HG03342 (cell line): ENCODE measurements around the gene BANF1.

ENCODE experiments used
- ATAC-seq: cut with Tn5 transposase; IDR thresholded peaks from one replicate; pipeline ENCODE4 v1.9.1; 2021; ENCODE audit warnings: mild to moderate bottlenecking, moderate library complexity; ENCODE audit not compliant: unreplicated experiment

BANF1 gene

DNA sequence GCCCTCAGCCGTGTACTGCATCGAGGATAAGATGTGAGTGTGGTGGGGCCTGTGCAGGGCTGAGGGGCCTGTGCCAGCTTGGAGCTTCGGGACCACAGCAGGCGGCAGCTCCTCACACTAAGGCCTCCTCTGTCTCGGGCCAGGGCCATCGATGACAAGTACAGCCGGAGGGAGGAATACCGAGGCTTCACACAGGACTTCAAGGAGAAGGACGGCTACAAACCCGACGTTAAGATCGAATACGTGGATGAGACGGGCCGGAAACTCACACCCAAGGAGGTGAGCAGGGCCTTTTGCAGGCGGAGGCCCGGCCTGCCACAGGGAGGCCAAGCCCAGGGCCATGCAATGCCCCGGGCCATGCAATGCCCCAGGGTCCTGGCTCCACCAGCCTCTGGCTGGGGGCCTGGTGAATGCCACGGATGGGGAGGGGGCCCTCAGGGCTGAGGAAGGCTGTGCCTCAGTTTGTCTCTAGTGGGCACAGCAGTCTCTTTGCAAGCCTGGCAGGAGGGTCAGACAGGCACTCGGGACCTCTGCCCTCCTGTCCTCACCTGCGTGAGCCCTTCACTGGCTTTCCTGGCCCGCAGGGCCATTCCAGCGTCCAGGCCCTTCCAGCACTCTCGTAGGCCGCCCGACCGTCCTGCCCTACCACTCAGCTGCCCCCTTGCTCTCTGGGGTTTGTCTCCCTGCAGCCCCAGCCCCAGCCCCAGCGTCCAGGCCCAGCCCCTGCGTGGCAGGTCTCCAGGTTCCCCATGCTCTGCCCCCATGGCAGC lies 24.5 kb upstream of the BANF1 start:
- no peak for ATAC-seq

DNA sequence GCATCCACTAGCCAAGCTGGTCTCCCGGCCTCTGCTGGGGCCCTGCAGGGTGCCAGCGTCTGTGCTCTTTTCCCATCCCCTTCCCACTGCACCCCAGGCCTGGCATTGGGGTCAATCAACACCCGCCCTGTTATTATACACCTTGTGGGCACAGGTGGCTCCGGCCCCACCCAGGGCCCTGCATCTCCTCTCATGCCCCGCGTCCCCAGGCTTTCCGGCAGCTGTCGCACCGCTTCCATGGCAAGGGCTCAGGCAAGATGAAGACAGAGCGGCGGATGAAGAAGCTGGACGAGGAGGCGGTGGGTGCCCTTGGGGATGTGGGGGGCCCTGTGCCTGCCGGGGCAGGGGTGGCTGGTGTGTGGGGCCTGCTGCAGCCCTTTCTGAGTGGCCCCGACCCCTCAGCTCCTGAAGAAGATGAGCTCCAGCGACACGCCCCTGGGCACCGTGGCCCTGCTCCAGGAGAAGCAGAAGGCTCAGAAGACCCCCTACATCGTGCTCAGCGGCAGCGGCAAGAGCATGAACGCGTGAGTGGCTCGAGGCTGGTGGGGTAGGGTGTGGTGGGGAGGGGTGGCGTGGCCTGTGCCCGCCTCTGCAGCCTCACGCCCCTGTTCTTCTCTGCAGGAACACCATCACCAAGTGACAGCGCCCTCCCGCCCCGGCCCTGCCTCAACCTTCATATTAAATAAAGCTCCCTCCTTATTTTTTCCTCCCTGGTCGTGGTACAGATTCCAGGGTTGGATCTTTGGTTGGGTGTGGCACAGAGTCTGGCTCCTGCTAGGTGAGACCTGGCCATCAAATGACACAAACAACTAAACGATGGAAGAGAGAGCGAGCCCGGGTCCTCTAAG lies 23.7 kb upstream of the BANF1 start:
- ATAC-seq, result no peak

DNA sequence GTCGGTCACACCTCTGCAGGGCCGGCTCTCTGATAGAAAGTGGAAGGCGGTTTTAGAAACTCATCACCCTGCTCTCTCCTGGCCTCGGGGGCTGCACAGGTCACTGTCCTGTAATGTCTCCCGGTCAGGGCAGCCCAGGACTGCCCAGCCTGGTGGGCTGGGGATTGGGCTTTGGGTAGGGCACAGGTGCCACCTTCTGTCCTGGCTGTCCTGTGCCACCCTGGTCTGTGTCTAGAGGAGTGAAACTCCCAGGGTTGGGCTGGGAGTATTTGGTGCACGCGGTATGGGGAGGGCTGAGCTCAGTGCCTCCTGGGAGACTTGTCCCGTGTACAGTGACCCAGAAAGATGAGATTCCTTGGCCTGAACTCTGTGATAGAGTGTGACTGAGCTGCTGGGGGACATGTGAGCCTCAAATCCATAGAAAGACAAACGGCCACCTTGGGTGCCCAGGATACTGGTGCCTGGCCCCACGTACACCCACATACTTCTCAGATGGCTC lies 23.0 kb upstream of the BANF1 start:
- no peak for ATAC-seq

GRCh38 chr11:65981101-65981740 lies 21.1 kb upstream of the BANF1 start:
- no peak for ATAC-seq

GRCh38 chr11:65981972-65982823 lies 20.1 kb upstream of the BANF1 start:
- no peak for ATAC-seq

GRCh38 chr11:65982824-65983588 lies 19.3 kb upstream of the BANF1 start:
- no peak for ATAC-seq

GRCh38 chr11:65983589-65983987 lies 18.7 kb upstream of the BANF1 start:
- ATAC-seq, result no peak

GRCh38 chr11:65987336-65987735 lies 15.0 kb upstream of the BANF1 start:
- ATAC-seq, result no peak

- ATAC-seq, result peak; percentile 91
Measured at GRCh38 chr11:65988791-65989592, 13.3 kb upstream of the BANF1 start.

- ATAC-seq, result no peak
Measured at GRCh38 chr11:65992056-65992455, 10.2 kb upstream of the BANF1 start.

DNA sequence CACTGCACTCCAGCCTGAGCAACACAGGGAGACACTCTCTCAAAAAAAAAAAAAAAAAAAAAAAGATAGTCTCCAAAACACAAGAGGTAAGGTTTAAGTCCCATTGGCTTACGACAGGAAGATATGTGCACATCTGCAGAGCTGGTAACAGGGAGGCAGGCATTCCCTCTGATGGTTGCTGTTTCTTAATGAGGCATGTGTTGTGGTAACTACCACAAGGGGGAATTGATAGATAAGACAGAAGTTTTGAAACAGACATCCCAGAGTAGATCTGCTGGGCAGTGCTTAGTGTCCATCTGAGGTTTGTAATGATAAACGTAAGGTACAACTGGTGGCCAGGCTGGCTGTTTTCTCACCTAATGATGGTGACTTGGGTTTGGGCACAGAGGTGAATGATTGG lies 5.0 kb upstream of the BANF1 start:
- no peak for ATAC-seq

DNA sequence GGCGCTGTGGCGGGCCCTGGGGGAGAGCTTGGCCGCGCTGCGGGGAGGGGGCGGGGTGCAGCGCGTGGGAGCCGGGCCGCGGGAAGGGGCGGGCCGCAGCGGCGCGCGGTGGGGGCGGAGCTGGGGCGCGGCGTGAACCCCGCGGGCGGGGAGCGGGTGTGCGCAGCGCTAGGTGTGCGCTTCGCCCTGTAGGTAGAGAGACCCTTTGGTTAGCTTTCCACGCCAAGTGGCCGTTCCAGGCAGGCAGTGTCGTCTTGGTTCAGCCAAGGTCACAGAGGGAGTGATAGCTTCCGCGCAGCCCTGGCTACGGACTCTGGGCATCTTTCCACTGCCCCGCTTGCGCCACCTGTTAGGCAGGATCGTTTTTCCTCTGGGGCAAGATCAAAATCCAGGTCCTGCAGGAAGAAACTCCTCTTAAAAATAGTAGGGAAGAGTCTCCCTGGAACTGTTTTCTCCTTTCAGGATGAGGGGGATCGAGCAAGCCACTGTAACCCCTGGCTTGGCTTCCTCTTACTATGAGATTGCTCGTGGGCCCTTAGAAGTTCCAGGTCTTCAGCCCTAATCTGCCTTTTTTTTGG lies 434 bp downstream of the BANF1 start:
- ATAC-seq, result peak; percentile 33

DNA sequence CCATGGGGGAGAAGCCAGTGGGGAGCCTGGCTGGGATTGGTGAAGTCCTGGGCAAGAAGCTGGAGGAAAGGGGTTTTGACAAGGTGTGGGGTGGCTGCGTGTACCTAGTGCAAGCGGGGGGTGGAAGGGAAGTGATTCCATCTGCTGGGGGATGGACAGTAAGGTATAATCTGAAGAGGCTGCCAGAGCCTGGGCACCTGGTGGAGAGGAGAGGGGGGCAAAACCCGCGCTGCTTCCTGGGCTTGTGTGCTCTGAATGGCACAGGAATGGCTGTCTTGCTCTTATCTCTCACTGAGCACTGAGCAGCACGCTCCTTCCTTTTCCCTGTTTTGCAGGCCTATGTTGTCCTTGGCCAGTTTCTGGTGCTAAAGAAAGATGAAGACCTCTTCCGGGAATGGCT lies 988 bp downstream of the BANF1 start:
- ATAC-seq, result no peak

GRCh38 chr11:66004186-66004585 lies 1.9 kb downstream of the BANF1 start:
- no peak for ATAC-seq

DNA sequence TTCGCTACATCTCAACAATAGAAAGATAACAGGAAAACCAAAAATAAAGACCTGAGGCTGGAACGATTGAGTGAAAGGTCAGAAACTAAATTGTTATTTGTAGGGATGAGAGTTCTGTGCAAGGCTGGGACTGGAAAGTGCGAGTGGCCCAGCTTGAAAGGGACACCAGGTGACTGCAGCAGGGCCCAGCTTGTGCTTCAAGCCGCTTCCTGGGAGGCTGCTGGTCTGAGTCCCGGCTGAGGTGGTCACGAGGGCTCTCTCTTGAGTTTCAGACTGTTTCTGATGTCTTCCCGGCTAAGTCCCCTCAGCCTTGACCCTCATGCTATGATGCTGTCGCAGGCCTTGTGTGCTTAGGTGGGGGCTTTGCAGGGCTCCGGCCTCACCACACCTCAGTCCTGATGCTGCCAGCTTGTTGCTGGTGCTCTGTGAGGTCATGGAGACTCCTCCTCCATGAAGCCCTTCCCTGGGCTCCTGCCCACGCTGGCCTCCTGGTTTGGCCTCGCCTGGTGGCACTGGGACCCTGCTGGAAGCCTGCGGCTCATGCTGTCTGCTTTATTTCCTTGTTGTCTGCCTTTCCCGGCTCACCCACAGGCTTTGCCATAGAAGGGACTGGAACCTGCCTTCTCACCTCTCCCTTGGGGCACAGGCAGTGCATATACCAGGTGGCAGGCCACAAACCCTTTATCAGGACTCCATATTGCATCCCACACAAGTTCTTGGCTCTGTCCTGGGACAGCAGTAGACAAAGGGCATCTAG lies 4.0 kb downstream of the BANF1 start:
- ATAC-seq, result no peak

DNA sequence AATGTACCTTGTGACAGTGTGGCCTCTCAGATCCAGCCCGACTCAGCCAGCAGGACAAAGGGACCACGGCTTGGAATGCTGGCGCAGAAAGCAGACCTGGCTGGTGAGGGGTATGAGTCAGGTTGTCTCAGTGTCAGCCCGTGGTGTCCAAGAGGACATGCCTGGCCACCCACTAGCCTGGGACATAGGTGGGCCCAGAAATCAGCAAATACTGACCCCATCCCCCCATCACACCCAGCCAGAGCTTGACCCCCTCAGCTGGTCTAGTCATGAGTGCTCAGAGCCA lies 4.5 kb downstream of the BANF1 start:
- ATAC-seq, result no peak

- ATAC-seq, result no peak
Measured at GRCh38 chr11:66007201-66007634, 4.9 kb downstream of the BANF1 start.

- no peak for ATAC-seq
Measured at GRCh38 chr11:66008095-66008467, 5.8 kb downstream of the BANF1 start.
